ENCODE data around the gene PDE6D. TPM values are rescaled to one million over a fixed set of nuclear protein-coding genes. Genes with fewer than 3 reads are reported as not detected.
A peak's percentile ranks its signal among the peaks of the same experiment; 100 is the strongest.

PDE6D gene
- total and polyA plus RNA-seq, 2 of the 13 experiments (the other 11 are each of a cell fraction or from before 2014, with no cell fraction given) = 14.1 to 23.2 TPM

DNA sequence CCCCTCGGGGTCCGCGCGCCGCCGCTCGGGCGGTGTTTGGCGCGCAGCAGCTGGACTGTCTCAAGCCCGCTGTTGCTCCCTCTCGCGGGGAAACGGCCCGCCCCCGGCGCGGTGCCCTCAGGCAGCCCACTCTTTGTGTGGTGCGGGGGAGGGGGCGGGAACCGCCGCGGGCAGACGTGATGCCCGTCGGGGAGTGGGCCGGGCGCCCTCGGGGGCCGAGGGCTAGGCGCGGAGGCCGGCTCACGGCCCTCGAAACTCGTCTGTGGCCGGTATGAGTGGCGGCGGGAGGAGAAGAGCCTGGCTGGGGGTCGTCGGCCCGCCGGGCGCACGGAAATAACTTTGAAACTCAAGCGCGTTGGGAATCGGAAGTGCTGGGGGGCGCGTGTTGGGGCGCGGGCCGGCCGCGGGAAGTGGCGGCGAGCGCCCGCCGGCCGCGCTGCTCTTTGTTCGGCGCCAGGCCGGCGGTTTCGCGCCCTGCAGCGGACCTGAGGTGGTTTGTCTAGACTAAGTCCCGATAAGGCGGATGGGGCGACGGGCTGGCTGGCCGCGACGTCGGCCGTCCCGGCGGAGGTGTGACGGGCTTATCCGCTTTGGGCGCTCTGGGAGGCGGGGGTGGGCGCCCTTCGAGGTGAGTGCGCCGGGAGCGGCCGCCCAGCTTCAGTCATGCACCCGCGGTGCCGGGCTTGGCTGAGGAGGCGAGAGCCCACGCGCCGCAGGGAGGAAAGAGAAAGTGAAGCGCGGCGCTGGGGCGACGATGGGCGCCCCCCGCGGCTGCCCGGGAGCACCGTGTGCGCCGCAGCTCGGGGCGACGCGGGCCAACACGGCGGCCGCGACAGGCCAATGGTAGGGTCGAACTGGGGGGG is 72.1 kb downstream of the PDE6D start (continued):
- no peak for TF ChIP-seq KLF15 (CRISPR knock-in tag; IDR thresholded peaks at IDR 0.05; ENCODE audit: borderline replicate concordance)
- TF ChIP-seq ZNF3 (CRISPR knock-in tag; IDR thresholded peaks at IDR 0.05) = no peak
- no peak for TF ChIP-seq NPAS2 (CRISPR knock-in tag; IDR thresholded peaks at IDR 0.05; ENCODE audit: borderline replicate concordance)
- TF ChIP-seq, protein P1, sequence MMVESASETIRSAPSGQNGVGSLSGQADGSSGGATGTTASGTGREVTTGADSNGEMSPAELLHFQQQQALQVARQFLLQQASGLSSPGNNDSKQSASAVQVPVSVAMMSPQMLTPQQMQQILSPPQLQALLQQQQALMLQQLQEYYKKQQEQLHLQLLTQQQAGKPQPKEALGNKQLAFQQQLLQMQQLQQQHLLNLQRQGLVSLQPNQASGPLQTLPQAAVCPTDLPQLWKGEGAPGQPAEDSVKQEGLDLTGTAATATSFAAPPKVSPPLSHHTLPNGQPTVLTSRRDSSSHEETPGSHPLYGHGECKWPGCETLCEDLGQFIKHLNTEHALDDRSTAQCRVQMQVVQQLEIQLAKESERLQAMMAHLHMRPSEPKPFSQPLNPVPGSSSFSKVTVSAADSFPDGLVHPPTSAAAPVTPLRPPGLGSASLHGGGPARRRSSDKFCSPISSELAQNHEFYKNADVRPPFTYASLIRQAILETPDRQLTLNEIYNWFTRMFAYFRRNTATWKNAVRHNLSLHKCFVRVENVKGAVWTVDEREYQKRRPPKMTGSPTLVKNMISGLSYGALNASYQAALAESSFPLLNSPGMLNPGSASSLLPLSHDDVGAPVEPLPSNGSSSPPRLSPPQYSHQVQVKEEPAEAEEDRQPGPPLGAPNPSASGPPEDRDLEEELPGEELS (CRISPR knock-in tag; IDR thresholded peaks at IDR 0.05) = no peak
- TF ChIP-seq, protein P2, sequence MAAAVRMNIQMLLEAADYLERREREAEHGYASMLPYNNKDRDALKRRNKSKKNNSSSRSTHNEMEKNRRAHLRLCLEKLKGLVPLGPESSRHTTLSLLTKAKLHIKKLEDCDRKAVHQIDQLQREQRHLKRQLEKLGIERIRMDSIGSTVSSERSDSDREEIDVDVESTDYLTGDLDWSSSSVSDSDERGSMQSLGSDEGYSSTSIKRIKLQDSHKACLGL (CRISPR knock-in tag; IDR thresholded peaks at IDR 0.05) = peak; percentile 39
- no peak; the same call in 1 of the 2 replicates for TF ChIP-seq ZNF274 (CRISPR knock-in tag; IDR thresholded peaks at IDR 0.05)
- TF ChIP-seq GPN1 (CRISPR knock-in tag; IDR thresholded peaks at IDR 0.05; ENCODE audit: borderline replicate concordance) = no peak
- TF ChIP-seq XRCC5 (optimal IDR thresholded peaks at IDR 0.05; ENCODE audit: low read length) = no peak
- TF ChIP-seq MAFF (IDR thresholded peaks at IDR 0.05; ENCODE audit: low read depth, low read length) = no peak
- peak; percentile 54; the same call in 1 of the 2 replicates for TF ChIP-seq POLR2G (IDR thresholded peaks at IDR 0.05; ENCODE audit: low read depth, low read length)
- TF ChIP-seq TEAD2 (CRISPR knock-in tag; IDR thresholded peaks at IDR 0.05) = no peak
- no peak for TF ChIP-seq ZNF772 (CRISPR knock-in tag; IDR thresholded peaks at IDR 0.05)
- peak; percentile 76 for TF ChIP-seq SKI (IDR thresholded peaks at IDR 0.05; ENCODE audit: partially characterized antibody)
- TF ChIP-seq, protein P3, sequence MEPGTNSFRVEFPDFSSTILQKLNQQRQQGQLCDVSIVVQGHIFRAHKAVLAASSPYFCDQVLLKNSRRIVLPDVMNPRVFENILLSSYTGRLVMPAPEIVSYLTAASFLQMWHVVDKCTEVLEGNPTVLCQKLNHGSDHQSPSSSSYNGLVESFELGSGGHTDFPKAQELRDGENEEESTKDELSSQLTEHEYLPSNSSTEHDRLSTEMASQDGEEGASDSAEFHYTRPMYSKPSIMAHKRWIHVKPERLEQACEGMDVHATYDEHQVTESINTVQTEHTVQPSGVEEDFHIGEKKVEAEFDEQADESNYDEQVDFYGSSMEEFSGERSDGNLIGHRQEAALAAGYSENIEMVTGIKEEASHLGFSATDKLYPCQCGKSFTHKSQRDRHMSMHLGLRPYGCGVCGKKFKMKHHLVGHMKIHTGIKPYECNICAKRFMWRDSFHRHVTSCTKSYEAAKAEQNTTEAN (CRISPR knock-in tag; conservative IDR thresholded peaks at IDR 0.05) = no peak
- TF ChIP-seq SIN3A (IDR thresholded peaks at IDR 0.05; ENCODE audit: borderline replicate concordance, low read depth, low read length) = peak; percentile 47; the same call in 1 of the 2 replicates
- TF ChIP-seq, protein P4, sequence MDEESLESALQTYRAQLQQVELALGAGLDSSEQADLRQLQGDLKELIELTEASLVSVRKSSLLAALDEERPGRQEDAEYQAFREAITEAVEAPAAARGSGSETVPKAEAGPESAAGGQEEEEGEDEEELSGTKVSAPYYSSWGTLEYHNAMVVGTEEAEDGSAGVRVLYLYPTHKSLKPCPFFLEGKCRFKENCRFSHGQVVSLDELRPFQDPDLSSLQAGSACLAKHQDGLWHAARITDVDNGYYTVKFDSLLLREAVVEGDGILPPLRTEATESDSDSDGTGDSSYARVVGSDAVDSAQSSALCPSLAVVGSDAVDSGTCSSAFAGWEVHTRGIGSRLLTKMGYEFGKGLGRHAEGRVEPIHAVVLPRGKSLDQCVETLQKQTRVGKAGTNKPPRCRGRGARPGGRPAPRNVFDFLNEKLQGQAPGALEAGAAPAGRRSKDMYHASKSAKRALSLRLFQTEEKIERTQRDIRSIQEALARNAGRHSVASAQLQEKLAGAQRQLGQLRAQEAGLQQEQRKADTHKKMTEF (CRISPR knock-in tag; IDR thresholded peaks at IDR 0.05) = 0 out of 2 replicates have a peak, but pooled peaks have one; percentile 49
- no peak for TF ChIP-seq THAP11 (CRISPR knock-in tag; IDR thresholded peaks at IDR 0.05)
- TF ChIP-seq, protein P5, sequence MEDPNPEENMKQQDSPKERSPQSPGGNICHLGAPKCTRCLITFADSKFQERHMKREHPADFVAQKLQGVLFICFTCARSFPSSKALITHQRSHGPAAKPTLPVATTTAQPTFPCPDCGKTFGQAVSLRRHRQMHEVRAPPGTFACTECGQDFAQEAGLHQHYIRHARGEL (CRISPR knock-in tag; IDR thresholded peaks at IDR 0.05) = no peak
- no peak for TF ChIP-seq FOXA1 (IDR thresholded peaks at IDR 0.05)
- TF ChIP-seq FOXA1 (CRISPR knock-in tag; IDR thresholded peaks at IDR 0.05) = 0 out of 2 replicates have a peak, but pooled peaks have one; percentile 4
- 0 out of 2 replicates have a peak, but pooled peaks have one; percentile 3 for TF ChIP-seq ZNF558 (CRISPR knock-in tag; IDR thresholded peaks at IDR 0.05; ENCODE audit: borderline replicate concordance)
- 0 out of 2 replicates have a peak, but pooled peaks have one; percentile 18 for TF ChIP-seq ZNF878 (CRISPR knock-in tag; IDR thresholded peaks at IDR 0.05)
- no peak for TF ChIP-seq ZNF367 (CRISPR knock-in tag; IDR thresholded peaks at IDR 0.05; ENCODE audit: borderline replicate concordance)
- TF ChIP-seq MED1 (CRISPR knock-in tag; IDR thresholded peaks at IDR 0.05) = peak; percentile 21; the same call in 1 of the 2 replicates
- TF ChIP-seq SP4 (CRISPR knock-in tag; IDR thresholded peaks at IDR 0.05) = no peak; the same call in 1 of the 2 replicates
- no peak for TF ChIP-seq ZNF292 (CRISPR knock-in tag; IDR thresholded peaks at IDR 0.05; ENCODE audit: borderline replicate concordance, low read depth)
